AG09319 (cell line): ENCODE results near the gene PRRT4.

Experiments
- DNase-seq: peaks from one replicate; pipeline ENCODE4 v3.0.0-alpha.2; 2010; ENCODE audit warnings: low read depth; ENCODE audit errors: extremely low read depth
- TF ChIP-seq, protein P1 (sequence below): IDR thresholded peaks from 2 replicates; pipeline ENCODE4 v1.5.1; 2011; ENCODE audit warnings: low read depth, mild to moderate bottlenecking, inconsistent platforms, low read length, moderate library complexity

PRRT4 gene

DNA sequence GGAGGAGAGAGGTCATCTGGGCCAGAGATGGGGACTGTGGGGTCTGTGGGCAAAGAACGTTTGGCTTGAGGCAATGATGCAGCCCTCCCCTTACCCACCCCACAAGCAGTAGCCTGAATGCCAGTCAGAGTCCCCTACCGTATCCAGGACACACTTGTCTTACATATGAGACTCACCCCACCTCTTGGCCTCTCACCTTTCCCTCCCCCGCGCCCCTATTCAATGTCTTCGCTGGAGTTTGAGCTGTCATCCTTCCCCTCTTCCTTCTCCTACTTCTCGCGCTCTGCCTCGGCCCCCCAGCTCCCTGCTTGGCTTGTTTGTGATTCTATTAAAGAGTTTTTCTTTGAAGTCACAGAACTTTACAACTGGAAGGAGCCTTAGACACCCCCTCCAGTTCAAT, 8.9 kb downstream of the PRRT4 start:
- no peak for DNase-seq
- TF ChIP-seq, protein P1, sequence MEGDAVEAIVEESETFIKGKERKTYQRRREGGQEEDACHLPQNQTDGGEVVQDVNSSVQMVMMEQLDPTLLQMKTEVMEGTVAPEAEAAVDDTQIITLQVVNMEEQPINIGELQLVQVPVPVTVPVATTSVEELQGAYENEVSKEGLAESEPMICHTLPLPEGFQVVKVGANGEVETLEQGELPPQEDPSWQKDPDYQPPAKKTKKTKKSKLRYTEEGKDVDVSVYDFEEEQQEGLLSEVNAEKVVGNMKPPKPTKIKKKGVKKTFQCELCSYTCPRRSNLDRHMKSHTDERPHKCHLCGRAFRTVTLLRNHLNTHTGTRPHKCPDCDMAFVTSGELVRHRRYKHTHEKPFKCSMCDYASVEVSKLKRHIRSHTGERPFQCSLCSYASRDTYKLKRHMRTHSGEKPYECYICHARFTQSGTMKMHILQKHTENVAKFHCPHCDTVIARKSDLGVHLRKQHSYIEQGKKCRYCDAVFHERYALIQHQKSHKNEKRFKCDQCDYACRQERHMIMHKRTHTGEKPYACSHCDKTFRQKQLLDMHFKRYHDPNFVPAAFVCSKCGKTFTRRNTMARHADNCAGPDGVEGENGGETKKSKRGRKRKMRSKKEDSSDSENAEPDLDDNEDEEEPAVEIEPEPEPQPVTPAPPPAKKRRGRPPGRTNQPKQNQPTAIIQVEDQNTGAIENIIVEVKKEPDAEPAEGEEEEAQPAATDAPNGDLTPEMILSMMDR: no peak

DNA sequence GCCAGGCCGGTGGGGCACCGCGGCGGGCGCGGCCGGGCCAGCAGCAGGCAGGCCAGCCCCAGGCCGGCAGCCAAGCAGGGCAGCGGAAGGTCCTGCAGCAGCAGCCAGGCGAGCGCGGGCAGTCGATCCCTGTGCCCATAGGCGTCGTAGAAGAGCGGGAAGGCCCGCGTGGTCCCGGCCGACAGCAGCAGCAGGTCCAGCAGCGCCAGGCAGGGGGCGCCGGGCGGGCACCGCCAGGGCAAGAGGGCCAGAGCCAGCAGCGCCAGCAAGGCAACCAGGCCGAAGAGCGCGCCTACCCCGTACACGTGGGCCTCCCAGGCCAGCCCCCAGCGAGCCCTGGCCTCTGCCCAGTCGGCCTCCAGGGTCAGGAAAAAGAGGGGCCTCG, 9.3 kb downstream of the PRRT4 start:
- no peak for DNase-seq
- TF ChIP-seq, protein P1: peak; percentile 32

DNA sequence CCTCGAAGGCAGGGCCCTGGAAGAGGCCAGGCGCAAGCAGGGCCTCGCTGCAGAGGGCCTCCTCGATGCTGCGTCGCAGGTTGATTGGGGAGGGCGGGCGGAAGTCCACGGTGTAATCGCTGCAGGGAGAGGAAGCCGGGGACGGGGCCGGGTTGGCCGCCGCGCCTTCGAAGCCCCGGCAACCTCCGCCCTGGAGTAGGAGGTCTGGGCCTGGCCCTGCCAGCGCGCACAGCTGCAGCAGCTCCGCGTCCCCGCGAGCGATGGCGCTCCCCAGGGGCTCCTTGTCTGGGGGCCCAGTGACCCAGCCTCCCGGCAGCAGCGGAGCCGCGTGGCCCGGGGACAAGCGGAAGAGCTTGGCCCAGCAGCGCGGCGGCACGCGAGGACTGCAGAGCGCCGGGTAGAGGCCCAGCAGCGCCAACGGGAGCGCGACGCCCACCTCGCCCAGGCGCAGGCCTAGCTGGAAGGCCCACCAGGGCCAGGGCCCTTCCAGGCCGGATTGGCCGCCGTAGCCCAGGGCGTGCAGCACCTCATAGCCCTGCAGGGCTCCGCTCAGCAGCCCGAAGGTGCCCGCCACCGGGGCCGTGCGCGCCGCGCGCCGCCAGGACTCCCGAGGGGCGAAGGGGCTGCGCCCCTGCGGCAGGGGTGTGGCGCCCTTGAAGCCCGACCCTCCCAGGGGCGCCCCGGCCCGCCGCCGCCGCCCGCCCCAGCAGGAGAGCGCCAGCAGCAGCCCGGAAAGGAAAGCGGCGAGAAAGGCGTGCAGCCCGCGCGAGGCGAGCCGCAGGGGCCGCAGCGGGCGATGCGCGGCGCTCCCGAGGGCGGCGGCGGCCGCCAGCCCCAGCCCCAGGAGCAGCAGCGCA, 10.0 kb downstream of the PRRT4 start:
- no peak for DNase-seq
- TF ChIP-seq, protein P1: no peak

DNA sequence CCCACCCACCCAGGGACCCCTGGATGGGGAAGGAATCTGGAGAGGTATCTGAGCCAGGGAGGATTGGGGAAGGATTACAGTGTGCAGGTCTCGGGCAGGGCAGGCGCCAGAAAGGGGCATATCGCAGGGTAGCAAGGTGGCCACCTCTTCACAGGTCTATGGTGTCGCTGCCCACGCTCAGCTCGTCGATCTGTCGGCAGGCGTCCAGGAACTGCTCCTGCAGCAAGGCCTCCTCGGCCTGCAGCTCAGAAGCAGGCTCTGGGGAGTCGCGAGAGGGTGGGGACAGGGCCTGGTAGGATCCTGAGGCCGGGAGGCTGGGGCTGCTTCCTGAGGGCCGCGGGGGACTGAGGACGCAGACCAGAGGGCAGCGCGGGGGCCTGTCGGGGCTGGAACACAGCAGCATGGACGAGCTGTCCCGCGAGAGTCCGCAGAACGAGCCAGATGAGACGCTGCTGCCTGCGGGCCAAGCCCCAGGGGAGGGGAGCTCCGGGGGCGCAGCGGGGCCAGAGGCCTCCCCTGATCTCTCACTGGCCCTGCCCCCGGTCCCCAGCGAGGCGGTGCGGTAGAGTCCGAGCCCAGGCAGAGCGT, 10.7 kb downstream of the PRRT4 start:
- no peak for DNase-seq
- TF ChIP-seq, protein P1: no peak

DNA sequence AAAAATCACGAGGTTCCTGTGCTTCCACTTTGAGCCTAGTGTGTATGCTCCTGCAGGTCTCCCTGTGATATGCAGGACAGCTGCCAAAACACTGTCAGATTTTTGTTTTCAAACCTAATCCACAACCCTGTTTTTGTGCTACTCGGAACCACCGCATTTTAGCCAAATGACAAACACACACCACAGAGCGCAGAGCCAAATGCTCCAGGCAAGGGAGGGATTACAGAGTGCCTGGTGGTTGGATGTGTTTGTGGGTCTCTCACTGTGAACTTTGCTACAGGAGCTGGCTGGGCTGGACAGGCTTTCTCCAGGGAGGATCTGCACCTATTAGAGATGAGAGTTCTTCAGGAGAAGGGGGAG, 12.0 kb downstream of the PRRT4 start:
- TF ChIP-seq, protein P1: no peak
- no peak for DNase-seq

DNA sequence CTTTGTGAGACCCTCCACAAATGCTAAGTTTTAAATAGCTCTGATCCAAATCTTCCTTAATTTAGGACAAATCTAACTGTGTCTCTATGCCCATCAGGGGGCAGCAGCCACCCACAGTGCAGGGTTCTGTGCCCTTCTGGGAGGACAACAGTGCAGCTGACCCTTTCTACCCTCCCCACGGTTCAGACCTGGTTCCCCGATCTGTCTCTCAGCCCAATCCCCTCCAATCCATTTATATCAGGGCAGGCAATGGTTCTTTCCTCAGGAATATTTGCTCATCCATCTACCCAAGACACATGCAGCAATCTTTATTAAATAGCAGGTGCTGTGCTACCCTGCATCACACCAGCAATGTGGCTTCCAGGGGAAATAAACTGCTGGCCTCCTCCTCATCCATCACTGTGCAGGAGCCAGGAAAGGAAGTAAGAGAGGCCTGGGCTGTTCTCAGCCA, 13.8 kb downstream of the PRRT4 start:
- TF ChIP-seq, protein P1: peak; percentile 79
- no peak for DNase-seq

DNA sequence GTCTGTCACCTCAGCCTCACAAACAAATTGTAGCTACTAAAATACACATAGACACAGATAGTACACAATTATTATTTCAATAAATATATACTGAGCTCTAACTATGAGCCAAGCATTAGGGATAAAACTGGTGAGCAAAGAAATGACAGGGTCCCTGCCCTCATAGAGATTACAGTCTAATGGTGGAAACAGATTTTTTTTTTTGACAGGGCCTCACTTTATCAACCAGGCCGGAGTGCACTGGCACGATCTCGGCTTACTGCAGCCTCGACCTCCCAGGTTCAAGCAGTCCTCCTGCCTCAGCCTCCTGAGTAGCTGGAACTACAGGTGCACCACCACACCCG, 17.1 kb downstream of the PRRT4 start:
- no peak for DNase-seq
- TF ChIP-seq, protein P1: no peak
